Measurements from ENCODE around the gene DHRSX.

DNA sequence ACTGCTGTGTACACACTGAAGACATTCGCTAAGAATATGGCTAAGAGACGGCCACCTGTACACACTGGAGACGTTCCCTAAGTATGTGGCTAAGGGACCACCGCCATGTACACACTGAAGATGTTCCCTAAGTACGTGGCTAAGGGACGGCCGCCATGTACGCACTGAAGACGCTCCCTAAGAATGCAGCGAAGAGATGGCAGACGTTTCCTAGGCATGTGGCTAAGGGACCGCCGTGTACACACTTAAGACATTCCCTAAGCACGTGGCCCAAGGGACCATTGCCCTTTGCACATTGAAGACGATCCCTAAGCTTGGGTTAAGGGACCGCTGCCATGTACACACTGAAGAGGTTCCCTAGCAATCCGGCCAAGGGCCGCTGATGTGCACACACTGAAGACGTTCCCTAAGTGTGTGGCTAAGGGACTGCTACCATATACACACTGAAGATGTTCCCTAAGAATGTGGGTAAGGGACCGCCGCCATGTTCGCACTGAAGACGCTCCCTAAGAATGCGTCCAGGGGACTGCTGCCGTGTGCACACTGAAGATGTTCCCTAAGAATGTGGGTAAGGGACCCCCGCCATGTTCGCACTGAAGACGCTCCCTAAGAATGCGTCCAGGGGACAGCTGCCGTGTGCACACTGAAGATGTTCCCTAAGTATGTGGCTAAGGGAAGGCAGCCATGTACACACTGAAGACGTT, 36.7 kb downstream of the DHRSX start:
- TF ChIP-seq, protein P1, sequence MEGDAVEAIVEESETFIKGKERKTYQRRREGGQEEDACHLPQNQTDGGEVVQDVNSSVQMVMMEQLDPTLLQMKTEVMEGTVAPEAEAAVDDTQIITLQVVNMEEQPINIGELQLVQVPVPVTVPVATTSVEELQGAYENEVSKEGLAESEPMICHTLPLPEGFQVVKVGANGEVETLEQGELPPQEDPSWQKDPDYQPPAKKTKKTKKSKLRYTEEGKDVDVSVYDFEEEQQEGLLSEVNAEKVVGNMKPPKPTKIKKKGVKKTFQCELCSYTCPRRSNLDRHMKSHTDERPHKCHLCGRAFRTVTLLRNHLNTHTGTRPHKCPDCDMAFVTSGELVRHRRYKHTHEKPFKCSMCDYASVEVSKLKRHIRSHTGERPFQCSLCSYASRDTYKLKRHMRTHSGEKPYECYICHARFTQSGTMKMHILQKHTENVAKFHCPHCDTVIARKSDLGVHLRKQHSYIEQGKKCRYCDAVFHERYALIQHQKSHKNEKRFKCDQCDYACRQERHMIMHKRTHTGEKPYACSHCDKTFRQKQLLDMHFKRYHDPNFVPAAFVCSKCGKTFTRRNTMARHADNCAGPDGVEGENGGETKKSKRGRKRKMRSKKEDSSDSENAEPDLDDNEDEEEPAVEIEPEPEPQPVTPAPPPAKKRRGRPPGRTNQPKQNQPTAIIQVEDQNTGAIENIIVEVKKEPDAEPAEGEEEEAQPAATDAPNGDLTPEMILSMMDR (IDR thresholded peaks at IDR 0.05): no peak
- no peak for TF ChIP-seq POLR2A (IDR thresholded peaks at IDR 0.05)
